IMR-90 (cell line): ENCODE data around the gene TOR1A. TPM values are rescaled to one million over a fixed set of nuclear protein-coding genes. Genes with fewer than 3 reads are reported as not detected.
"Not testable (repeated sequence)": the region's sequence is repeated elsewhere in the genome, so short reads cannot be mapped to it uniquely, and the experiment has no call there.

Source experiments
- ATAC-seq: fragments of 200-7000 bp; cut with Tn5 transposase; 2 replicates; pipeline ENCODE4 v1.9.1; 2020; ENCODE audit warnings: low read depth, mild to moderate bottlenecking, moderate library complexity
- BruUV-seq: library from RNA; stranded (reverse); fragments of 400-500 nt; replicated peaks from 2 replicates; lab custom pipeline; 2021; lab: Mats Ljungman, UMichigan
- CTCF ChIA-PET: fragments of 300-600 bp; formaldehyde crosslinking; extraction: SDS; loops from one replicate; lab custom pipeline; 2021; ENCODE audit warnings: antibody characterized with exemption; lab: Yijun Ruan, JAX
- POLR2A ChIA-PET: fragments of 300-600 bp; sonication (Branson Sonifier 250); formaldehyde crosslinking; loops from one replicate; lab custom pipeline; 2022; ENCODE audit warnings: antibody characterized with exemption; ENCODE audit not compliant: unreplicated experiment; lab: Charles Lee
- DNase-seq: peaks from one replicate; pipeline ENCODE4 v3.0.0; 2013
- H2AFZ ChIP-seq: replicated peaks from 2 replicates; pipeline ENCODE3; 2013; ENCODE audit warnings: low read length, mild to moderate bottlenecking; ENCODE audit not compliant: poor library complexity
- H2AK5ac ChIP-seq: 2 replicates; pipeline ENCODE4 v1.6.1; 2013; ENCODE audit warnings: low read depth, low read length, inconsistent platforms
- H2AK9ac ChIP-seq: replicated peaks from 2 replicates; pipeline ENCODE3; 2013; ENCODE audit warnings: mild to moderate bottlenecking, low read depth, low read length, moderate library complexity; ENCODE audit not compliant: poor library complexity
- H2BK120ac ChIP-seq: 2 replicates; pipeline ENCODE4 v1.6.1; 2013; ENCODE audit warnings: low read depth, low read length, inconsistent platforms
- H2BK15ac ChIP-seq: 3 replicates; pipeline ENCODE4 v1.6.1; 2013; ENCODE audit warnings: low read depth, low read length, inconsistent platforms
- H2BK20ac ChIP-seq: 2 replicates; pipeline ENCODE4 v1.6.1; 2013; ENCODE audit warnings: low read depth, mild to moderate bottlenecking, inconsistent platforms, low read length, moderate library complexity
- H2BK5ac ChIP-seq: 2 replicates; pipeline ENCODE4 v1.6.1; 2013; ENCODE audit warnings: mild to moderate bottlenecking, low read depth, low read length, inconsistent platforms; ENCODE audit not compliant: poor library complexity, severe bottlenecking
- H3K14ac ChIP-seq: replicated peaks from 2 replicates; pipeline ENCODE4 v1.6.1; 2013; ENCODE audit warnings: low read depth, low read length, inconsistent platforms
- H3K18ac ChIP-seq: 2 replicates; pipeline ENCODE4 v1.6.1; 2013; ENCODE audit warnings: low read depth, low read length, control low read depth
- H3K23ac ChIP-seq: 2 replicates; pipeline ENCODE4 v1.6.1; 2013; ENCODE audit warnings: low read depth, low read length, inconsistent platforms
- H3K27ac ChIP-seq: 2 replicates; pipeline ENCODE4 v1.5.1; 2013; ENCODE audit warnings: mild to moderate bottlenecking, control low read depth, low read length; ENCODE audit not compliant: insufficient read depth
- H3K27me3 ChIP-seq: 2 replicates; pipeline ENCODE4 v1.6.1; 2013; ENCODE audit warnings: low read length; ENCODE audit not compliant: control insufficient read depth, insufficient read depth
- H3K36me3 ChIP-seq: 2 replicates; pipeline ENCODE4 v1.6.1; 2013; ENCODE audit warnings: low read length, mixed read lengths; ENCODE audit not compliant: control insufficient read depth, insufficient read depth
- H3K4ac ChIP-seq: 2 replicates; pipeline ENCODE4 v1.6.1; 2013; ENCODE audit warnings: low read depth, low read length, inconsistent platforms
- H3K4me1 ChIP-seq: 2 replicates; pipeline ENCODE4 v1.6.1; 2013; ENCODE audit warnings: low read length, mixed read lengths; ENCODE audit not compliant: control insufficient read depth, insufficient read depth
- H3K4me2 ChIP-seq: 2 replicates; pipeline ENCODE4 v1.6.1; 2013; ENCODE audit warnings: low read depth, mild to moderate bottlenecking, control low read depth, low read length, moderate library complexity
- H3K4me3 ChIP-seq: 2 replicates; pipeline ENCODE4 v1.5.1; 2013; ENCODE audit warnings: low read depth, mild to moderate bottlenecking, control low read depth, low read length, moderate library complexity; ENCODE audit not compliant: insufficient read depth
- H3K56ac ChIP-seq: 2 replicates; pipeline ENCODE4 v1.6.1; 2013; ENCODE audit warnings: low read length, inconsistent platforms; ENCODE audit not compliant: insufficient read depth; ENCODE audit errors: extremely low read depth
- H3K79me1 ChIP-seq, 2 experiments: 2 replicates each; pipeline ENCODE4 v1.6.1; 2013; ENCODE audit warnings: low read length in 2 of 2, inconsistent platforms in 1 of 2, low read depth in 1 of 2
- H3K9ac ChIP-seq: 2 replicates; pipeline ENCODE4 v1.6.1; 2013; ENCODE audit warnings: low read depth, low read length, control low read depth
- H3K9me1 ChIP-seq: 2 replicates; pipeline ENCODE4 v1.6.1; 2013; ENCODE audit warnings: low read length, inconsistent platforms; ENCODE audit not compliant: insufficient read depth
- H3K9me3 ChIP-seq: 2 replicates; pipeline ENCODE4 v1.6.1; 2013; ENCODE audit warnings: low read length; ENCODE audit not compliant: control insufficient read depth, insufficient read depth
- H4K20me1 ChIP-seq: 2 replicates; pipeline ENCODE4 v1.6.1; 2013; ENCODE audit warnings: low read length, inconsistent platforms; ENCODE audit not compliant: insufficient read depth
- H4K5ac ChIP-seq: 2 replicates; pipeline ENCODE4 v1.6.1; 2013; ENCODE audit warnings: mild to moderate bottlenecking, low read depth, low read length, control low read depth
- H4K8ac ChIP-seq, 2 experiments: 2 replicates each; pipeline ENCODE4 v1.6.1; 2013; ENCODE audit warnings: low read depth in 2 of 2, low read length in 2 of 2, control low read depth in 1 of 2, inconsistent platforms in 1 of 2
- H4K91ac ChIP-seq: 2 replicates; pipeline ENCODE4 v1.6.1; 2013; ENCODE audit warnings: low read depth, low read length, inconsistent platforms; ENCODE audit not compliant: insufficient read depth
- CTCF ChIP-seq: conservative IDR thresholded peaks from 2 replicates; pipeline ENCODE4 v1.5.1; 2012; ENCODE audit warnings: mild to moderate bottlenecking, low read depth, low read length, improper control_type of control experiment
- MAFK ChIP-seq: IDR thresholded peaks from 2 replicates; pipeline ENCODE4 v1.6.1; 2012; ENCODE audit warnings: low read depth, low read length, improper control_type of control experiment
- NFE2L2 ChIP-seq: fragments of 150-350 bp; IDR thresholded peaks from 2 replicates; pipeline ENCODE4 v1.6.1; 2016; ENCODE audit warnings: low read depth, mild to moderate bottlenecking, low read length
- RCOR1 ChIP-seq: IDR thresholded peaks from 2 replicates; pipeline ENCODE4 v1.6.1; 2012; ENCODE audit warnings: mild to moderate bottlenecking, low read length, improper control_type of control experiment; ENCODE audit not compliant: insufficient replicate concordance
- RFX5 ChIP-seq: IDR thresholded peaks from 2 replicates; pipeline ENCODE4 v1.8.0; 2012; ENCODE audit warnings: low read depth, mild to moderate bottlenecking, low read length, moderate library complexity
- USF2 ChIP-seq: fragments of 150-350 bp; IDR thresholded peaks from 2 replicates; pipeline ENCODE4 v1.6.1; 2017; ENCODE audit warnings: mild to moderate bottlenecking, antibody characterized with exemption, low read length, low read depth
- WGBS, 2 experiments: methylation state at CpG; one replicate each; pipeline versions ENCODE4 v1.1.5 to v1.1.7; 2013; ENCODE audit warnings: missing lambda C conversion rate in 2 of 2; ENCODE audit not compliant: insufficient read length in 1 of 2; ENCODE audit errors: extremely low coverage in 2 of 2; 5-methylcytosine and 5-hydroxymethylcytosine counted together
- dilution Hi-C: fragments of 300-500 bp; cut with HindIII; formaldehyde crosslinking; loops from one replicate; pipeline ENCODE4 v1.14.3; 2018; ENCODE audit warnings: low sequenced_read_pairs; ENCODE audit not compliant: unreplicated experiment
- in situ Hi-C: fragments of 300-500 bp; cut with MboI; formaldehyde crosslinking; loops from 3 replicates; pipeline ENCODE4 v1.14.3; 2019; ENCODE audit warnings: low sequenced_read_pairs, inconsistent platforms, mixed read lengths
- intact Hi-C: fragments of 100-400 bp; cut with micrococcal nuclease; formaldehyde crosslinking; loops from 2 replicates; pipeline ENCODE4 v1.10.0; 2022
- polyA plus RNA-seq, 3 experiments: library from polyadenylated mRNA; depleted of rRNA; stranded (reverse); fragments of >200 nt; gene quantifications; 2 replicates each; pipeline ENCODE4 v1.2.3, GENCODE V29; 2012; ENCODE audit warnings: low replicate concordance in 1 of 3
- total RNA-seq: library from RNA; depleted of rRNA; stranded (reverse); fragments of >200 nt; gene quantifications from 2 replicates; pipeline ENCODE4 v1.2.3, GENCODE V29; 2012

TOR1A gene
- total and polyA plus RNA-seq, 2 of the 4 experiments (the other 2 are of a cell fraction) = 27.1 to 74.2 TPM

- Histone ChIP-seq H3K14ac (no peak overlapping the region), H3K27me3 (peaks cover 12% of the 10 kb centered on the region), H3K4ac (no peak overlapping the region), H2AK9ac (no peak overlapping the region), H2BK15ac (no peak overlapping the region), H3K9ac (no peak overlapping the region), H3K4me1 (peaks cover 3% of the 10 kb centered on the region; the same call in 1 of the 2 replicates), H2BK5ac (no peak overlapping the region), H2BK20ac (no peak overlapping the region), H3K18ac (no peak overlapping the region), H4K5ac (no peak overlapping the region), H3K4me2 (no peak overlapping the region), H2BK120ac (no peak overlapping the region), H4K91ac (no peak overlapping the region), H3K4me3 (no peak overlapping the region), H3K23ac (no peak overlapping the region), H3K36me3 (no peaks in the 10 kb centered on the region), H4K20me1 (no peaks in the 10 kb centered on the region), H3K79me1 (no peaks in the 10 kb centered on the region), H2AFZ (no peak overlapping the region), H3K9me1 (peaks cover 7% of the 10 kb centered on the region; the same call in 1 of the 2 replicates), H3K27ac (no peak overlapping the region), H4K8ac (no peak overlapping the region), H2AK5ac (no peak overlapping the region), H3K56ac (no peak overlapping the region), H3K9me3 (no peaks in the 10 kb centered on the region)
- no TSS peak for BruUV-seq
- intact Hi-C loops (no loop called here), in situ Hi-C loops (no loop called here), dilution Hi-C loops (no loop called here)
- no peak for DNase-seq
- WGBS, 2 experiments = no CpG with 5 or more reads among the region's 1 CpG
- no peak for ATAC-seq
- TF ChIP-seq RFX5 (no peak), CTCF (no peak), RCOR1 (no peak), MAFK (no peak), NFE2L2 (no peak), USF2 (no peak)
- CTCF ChIA-PET = interaction anchor here (1.3 to 1.5 kb wide), 2 partner anchors 60 to 143 kb away, joined by 3 to 7 read pairs; no protein-coding TSS in a partner anchor
- POLR2A ChIA-PET = no interaction called here
Observed at GRCh38 chr9:129785866-129786265, 38.1 kb downstream of the TOR1A start.

- H3K14ac ChIP-seq, H4K91ac ChIP-seq, H3K4me3 ChIP-seq, H3K56ac ChIP-seq, ATAC-seq, H4K20me1 ChIP-seq, H2AK9ac ChIP-seq, BruUV-seq, POLR2A ChIA-PET, H2AFZ ChIP-seq, DNase-seq, H2BK5ac ChIP-seq, dilution Hi-C loops, H3K9ac ChIP-seq, H4K5ac ChIP-seq, H3K27ac ChIP-seq, H2BK120ac ChIP-seq, H2AK5ac ChIP-seq, H2BK15ac ChIP-seq, H4K8ac ChIP-seq, H3K23ac ChIP-seq, H3K18ac ChIP-seq, H3K9me1 ChIP-seq, H3K9me3 ChIP-seq, H3K36me3 ChIP-seq, H3K79me1 ChIP-seq, H3K4me1 ChIP-seq, H3K4me2 ChIP-seq, H3K4ac ChIP-seq, H2BK20ac ChIP-seq: not testable (repeated sequence)
- WGBS, 2 experiments = 84% methylated on average over 6 of the region's 11 CpGs; no CpG with 5 or more reads in 1 of the 2 experiments
- peaks cover 12% of the 10 kb centered on the region for H3K27me3 ChIP-seq
- intact Hi-C loops = loop anchor here (5.0 kb wide), 1 partner anchor 648 kb away; no protein-coding TSS in a partner anchor
- CTCF ChIA-PET = interaction anchor here (0.9 to 4.2 kb wide), 3 partner anchors 14 to 142 kb away, joined by 3 to 14 read pairs (median 3); no protein-coding TSS in a partner anchor
- in situ Hi-C loops = loop anchor here (5.0 kb wide), 3 partner anchors 48 to 653 kb away; no protein-coding TSS in a partner anchor
Observed at GRCh38 chr9:129784970-129785369, 39.0 kb downstream of the TOR1A start.
